HG03280 (cell line): ENCODE measurements around the gene HNRNPA0.
A peak's percentile ranks its signal among the peaks of the same experiment; 100 is the strongest.

Source experiments
- ATAC-seq: cut with Tn5 transposase; IDR thresholded peaks from one replicate; pipeline ENCODE4 v1.9.1; 2021; ENCODE audit warnings: mild to moderate bottlenecking, moderate library complexity; ENCODE audit not compliant: unreplicated experiment

Gene HNRNPA0

GRCh38 chr5:137754961-137755762 is 999 bp upstream of the HNRNPA0 start:
- no peak for ATAC-seq

- ATAC-seq = peak; percentile 8
Measured at GRCh38 chr5:137753691-137754187, 424 bp downstream of the HNRNPA0 start.

- ATAC-seq = no peak
Measured at GRCh38 chr5:137752905-137753690, 1.1 kb downstream of the HNRNPA0 start.

- ATAC-seq = no peak
Measured at GRCh38 chr5:137751869-137752491, 2.2 kb downstream of the HNRNPA0 start.

- no peak for ATAC-seq
Measured at GRCh38 chr5:137750436-137750835, 3.7 kb downstream of the HNRNPA0 start.

GRCh38 chr5:137747848-137748247 is 6.3 kb downstream of the HNRNPA0 start:
- ATAC-seq = no peak

- ATAC-seq = peak; percentile 69
Measured at GRCh38 chr5:137743031-137743640, 11.0 kb downstream of the HNRNPA0 start.

GRCh38 chr5:137741718-137742117 is 12.4 kb downstream of the HNRNPA0 start:
- ATAC-seq = no peak

GRCh38 chr5:137739737-137740136 is 14.4 kb downstream of the HNRNPA0 start:
- no peak for ATAC-seq

DNA sequence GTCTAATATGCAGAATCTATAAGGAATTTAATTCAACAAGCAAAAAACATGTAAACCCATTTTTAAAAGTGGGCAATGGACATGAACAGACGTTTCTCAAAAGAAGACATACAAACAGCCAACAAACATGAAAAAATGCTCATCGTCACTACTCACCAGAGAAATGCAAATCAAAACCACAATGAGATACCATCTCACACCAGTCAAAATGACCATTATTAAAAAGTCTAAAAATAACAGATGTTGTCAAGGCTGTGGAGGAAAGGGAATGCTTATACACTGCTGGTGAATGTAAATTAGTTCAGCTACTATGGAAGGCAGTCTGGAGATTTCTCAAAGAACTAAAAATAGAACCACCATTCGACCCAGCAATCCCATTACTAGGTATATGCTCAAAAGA is 15.2 kb downstream of the HNRNPA0 start:
- no peak for ATAC-seq

- ATAC-seq = no peak
Measured at GRCh38 chr5:137737349-137738131, 16.6 kb downstream of the HNRNPA0 start.

- no peak for ATAC-seq
Measured at GRCh38 chr5:137736496-137736895, 17.7 kb downstream of the HNRNPA0 start.

DNA sequence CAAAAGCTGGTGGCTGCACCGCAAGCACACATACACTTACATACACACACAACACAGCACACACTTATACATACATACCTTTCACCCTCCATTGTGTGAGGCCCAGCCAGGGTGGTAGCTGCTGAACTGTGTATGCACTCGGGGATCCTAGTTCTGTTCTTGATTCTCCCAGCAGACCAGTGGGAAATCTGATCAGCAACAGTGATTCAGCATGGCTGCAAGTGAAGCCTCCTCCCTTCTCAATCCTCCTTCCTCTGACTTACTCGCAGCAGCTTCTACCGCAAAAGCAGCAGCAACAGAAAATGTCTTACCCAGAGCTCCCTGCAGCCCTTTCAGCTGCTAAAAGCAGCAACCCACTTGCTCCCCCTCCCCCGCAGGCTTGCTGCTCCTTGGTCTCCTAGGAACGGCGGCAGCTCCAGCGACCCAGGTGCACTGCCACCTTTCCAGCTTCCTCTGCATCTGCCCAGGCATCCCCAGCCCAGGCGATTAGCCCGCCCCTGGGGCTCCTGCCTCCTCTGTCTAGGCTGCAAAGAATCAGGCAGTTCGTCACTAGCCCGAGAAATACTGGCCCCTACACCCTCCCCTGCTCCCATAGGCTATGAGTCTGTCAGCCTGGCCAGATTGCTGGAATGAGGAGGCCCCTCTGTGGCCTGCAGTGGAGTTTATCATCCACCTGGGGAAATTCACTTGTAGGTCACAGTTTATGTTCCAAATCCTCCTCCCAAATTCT is 18.4 kb downstream of the HNRNPA0 start, which contains the start of gene KLHL3:
Gene KLHL3, minus strand, starts transcription at position 535 of the 730 bp plus-strand sequence. Its CDS starts 443 bp downstream, at position 92.
- ATAC-seq = peak; percentile 40

GRCh38 chr5:137734962-137735554 is 19.1 kb downstream of the HNRNPA0 start:
- no peak for ATAC-seq

DNA sequence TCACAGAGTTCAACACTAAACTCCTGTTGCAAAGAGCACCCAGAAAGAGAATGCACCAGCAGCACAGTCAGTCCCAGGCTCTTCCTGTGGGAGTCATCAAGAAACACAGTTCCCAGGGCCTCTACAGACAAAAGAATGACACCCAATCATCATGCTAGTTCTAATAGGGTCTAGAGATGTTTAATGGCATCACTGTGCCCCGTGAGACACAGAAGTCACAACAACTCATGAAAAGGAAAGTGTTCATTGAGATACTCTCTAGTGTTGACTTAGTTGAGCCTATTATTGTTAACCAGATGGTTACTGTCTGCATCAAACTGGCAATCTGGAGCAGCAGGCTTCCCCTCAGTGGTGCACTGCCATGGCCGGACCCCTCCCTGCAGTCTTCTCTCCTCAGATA is 19.8 kb downstream of the HNRNPA0 start:
- ATAC-seq = no peak

- no peak for ATAC-seq
Measured at GRCh38 chr5:137733922-137734321, 20.2 kb downstream of the HNRNPA0 start.

DNA sequence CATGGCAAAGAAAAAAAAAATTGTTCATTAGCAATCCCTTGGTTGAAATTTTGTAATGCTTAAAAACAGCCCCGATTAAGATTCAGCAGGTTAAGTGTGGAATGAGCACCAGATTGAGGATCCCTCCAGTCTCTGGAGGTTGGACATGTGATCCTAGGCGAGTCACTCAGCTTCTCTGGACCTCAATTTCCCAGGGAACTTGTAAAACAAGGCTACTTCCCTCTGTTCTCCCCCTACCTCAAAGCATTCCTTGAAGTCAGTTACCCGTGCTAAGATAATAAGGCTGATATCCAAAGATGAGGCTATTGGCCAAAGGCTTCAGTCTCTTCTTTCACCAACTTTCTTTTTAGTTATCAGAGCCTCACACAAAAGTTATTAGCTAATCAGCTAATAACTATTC is 21.2 kb downstream of the HNRNPA0 start:
- no peak for ATAC-seq

DNA sequence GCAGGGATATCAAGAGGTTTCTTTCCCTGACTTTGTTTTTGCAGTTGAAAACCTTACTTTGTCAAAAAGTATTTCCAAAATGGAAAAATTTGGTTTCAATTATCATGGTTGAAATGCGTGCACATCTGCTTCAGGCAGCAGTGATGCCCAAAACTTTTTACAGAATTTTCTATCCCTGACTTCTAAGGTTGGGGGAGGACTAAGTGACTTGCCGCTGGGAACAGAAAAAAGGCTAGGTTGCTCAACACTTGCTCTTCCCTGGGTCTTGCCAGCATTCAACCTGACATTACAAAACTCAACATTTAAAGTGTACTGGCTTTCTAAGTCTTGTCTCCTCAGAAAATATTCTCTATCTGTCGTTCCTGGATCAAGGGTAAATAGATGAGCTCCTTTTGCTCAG is 23.0 kb downstream of the HNRNPA0 start:
- ATAC-seq = no peak

DNA sequence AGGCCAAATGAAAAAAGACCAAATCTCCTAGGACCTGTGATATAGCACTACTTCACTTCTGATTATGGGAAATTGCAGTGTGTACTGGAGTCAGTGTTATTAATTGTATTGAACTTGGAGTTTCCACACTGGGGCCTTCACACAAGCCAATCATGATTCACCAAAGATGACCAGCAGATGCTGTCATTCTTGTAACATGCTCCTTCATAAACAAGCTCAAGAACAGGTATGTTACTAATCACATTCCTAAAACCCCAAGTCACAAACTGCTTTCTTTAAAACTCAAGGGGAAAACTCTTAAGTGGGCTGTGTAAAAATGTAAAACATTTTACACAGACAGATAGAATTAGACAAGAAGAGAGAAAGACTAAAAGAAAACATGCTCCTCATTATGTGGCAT is 23.8 kb downstream of the HNRNPA0 start:
- no peak for ATAC-seq
